ENCODE results near the gene ATG5.

GRCh38 chr6:106360410-106360988 lies 34.9 kb upstream of the ATG5 start, which contains the start of gene CRYBG1:
- TF ChIP-seq GATA2 (IDR thresholded peaks at IDR 0.05; ENCODE audit: low read depth, low read length) (no peak), GATA3 (IDR thresholded peaks at IDR 0.05; ENCODE audit: low read depth, low read length) (no peak)
